Measurements from ENCODE around the gene ATP6V0A1.
"Not testable (repeated sequence)": the region's sequence is repeated elsewhere in the genome, so short reads cannot be mapped to it uniquely, and the experiment has no call there.

ATP6V0A1 gene

DNA sequence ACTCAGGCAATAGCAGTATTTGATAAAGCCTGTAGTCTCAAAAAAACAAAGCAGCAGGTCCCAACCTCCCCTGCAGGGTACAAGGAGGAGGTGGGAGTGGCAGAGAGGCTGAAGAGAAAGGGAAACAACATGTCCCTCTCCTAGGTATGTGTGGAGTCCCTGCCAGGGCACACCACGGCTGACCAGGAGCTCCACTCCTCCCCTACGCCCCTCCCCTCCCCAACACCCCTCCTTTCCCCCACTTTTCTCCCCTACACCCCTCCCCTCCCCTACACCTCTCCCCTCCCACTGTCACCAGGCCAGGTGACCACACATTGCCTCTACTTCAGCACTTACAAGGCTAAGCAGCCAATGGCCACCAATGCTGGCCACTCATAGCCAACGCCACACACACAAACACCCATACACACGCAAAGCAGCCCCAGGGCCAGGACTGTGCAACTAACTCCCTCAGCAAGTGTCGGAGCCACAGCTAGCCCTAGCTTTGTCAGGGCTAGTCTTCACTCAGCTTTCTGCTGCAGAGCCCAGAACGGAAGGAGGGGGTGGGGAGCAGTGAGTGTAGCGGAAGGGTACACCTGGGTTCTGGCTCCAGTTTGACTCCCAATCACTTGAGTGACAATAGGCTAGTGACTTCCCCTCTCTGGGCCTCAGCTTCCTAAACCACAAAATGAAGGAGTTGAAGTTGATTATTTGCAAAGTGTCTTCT is 43.8 kb upstream of the ATP6V0A1 start:
- TF ChIP-seq, protein P1, sequence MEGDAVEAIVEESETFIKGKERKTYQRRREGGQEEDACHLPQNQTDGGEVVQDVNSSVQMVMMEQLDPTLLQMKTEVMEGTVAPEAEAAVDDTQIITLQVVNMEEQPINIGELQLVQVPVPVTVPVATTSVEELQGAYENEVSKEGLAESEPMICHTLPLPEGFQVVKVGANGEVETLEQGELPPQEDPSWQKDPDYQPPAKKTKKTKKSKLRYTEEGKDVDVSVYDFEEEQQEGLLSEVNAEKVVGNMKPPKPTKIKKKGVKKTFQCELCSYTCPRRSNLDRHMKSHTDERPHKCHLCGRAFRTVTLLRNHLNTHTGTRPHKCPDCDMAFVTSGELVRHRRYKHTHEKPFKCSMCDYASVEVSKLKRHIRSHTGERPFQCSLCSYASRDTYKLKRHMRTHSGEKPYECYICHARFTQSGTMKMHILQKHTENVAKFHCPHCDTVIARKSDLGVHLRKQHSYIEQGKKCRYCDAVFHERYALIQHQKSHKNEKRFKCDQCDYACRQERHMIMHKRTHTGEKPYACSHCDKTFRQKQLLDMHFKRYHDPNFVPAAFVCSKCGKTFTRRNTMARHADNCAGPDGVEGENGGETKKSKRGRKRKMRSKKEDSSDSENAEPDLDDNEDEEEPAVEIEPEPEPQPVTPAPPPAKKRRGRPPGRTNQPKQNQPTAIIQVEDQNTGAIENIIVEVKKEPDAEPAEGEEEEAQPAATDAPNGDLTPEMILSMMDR (IDR thresholded peaks at IDR 0.05), result no peak
- no peak for TF ChIP-seq ZFX (IDR thresholded peaks at IDR 0.05; ENCODE audit: borderline replicate concordance)
- no peak overlapping the region for H3K27ac ChIP-seq

DNA sequence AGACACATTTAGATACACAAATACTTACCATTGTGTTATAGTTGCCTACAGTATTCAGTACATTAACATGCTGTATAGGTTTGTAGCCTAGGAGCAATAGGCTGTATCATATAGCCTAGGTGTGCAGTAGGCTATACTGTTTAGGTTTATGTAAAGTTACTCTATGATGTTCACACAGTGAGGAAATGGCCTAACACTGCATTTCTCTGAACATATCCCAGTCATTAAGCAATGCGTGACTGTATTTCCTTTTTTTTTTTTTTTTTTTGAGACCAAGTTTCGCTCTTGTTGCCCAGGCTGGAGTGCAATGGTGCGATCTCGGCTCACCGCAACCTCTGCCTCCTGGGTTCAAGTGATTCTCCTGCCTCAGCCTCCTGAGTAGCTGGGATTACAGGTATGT is 40.7 kb upstream of the ATP6V0A1 start:
- H3K27ac ChIP-seq, result not testable (repeated sequence)

DNA sequence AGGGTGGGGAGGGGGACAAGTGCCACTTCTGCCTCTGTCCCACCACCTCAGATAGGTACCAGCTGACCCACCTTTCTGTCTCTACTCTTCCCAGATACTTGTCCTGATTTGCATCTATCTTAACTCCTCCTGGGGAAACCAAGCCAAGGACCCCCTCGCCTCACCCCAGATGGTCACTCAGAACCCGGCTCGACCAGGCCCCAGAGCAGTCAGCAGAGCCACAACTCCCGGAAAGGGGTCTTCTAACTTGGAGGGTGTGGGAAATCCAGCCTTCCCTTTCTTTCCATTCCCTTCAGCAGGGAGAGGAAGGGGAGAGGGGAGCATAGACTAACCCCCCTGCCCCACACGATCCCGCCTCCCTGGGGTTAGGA is 37.6 kb upstream of the ATP6V0A1 start:
- TF ChIP-seq, protein P1 (IDR thresholded peaks at IDR 0.05), result no peak
- no peak for TF ChIP-seq ZFX (IDR thresholded peaks at IDR 0.05; ENCODE audit: borderline replicate concordance)
- no peak overlapping the region for H3K27ac ChIP-seq

DNA sequence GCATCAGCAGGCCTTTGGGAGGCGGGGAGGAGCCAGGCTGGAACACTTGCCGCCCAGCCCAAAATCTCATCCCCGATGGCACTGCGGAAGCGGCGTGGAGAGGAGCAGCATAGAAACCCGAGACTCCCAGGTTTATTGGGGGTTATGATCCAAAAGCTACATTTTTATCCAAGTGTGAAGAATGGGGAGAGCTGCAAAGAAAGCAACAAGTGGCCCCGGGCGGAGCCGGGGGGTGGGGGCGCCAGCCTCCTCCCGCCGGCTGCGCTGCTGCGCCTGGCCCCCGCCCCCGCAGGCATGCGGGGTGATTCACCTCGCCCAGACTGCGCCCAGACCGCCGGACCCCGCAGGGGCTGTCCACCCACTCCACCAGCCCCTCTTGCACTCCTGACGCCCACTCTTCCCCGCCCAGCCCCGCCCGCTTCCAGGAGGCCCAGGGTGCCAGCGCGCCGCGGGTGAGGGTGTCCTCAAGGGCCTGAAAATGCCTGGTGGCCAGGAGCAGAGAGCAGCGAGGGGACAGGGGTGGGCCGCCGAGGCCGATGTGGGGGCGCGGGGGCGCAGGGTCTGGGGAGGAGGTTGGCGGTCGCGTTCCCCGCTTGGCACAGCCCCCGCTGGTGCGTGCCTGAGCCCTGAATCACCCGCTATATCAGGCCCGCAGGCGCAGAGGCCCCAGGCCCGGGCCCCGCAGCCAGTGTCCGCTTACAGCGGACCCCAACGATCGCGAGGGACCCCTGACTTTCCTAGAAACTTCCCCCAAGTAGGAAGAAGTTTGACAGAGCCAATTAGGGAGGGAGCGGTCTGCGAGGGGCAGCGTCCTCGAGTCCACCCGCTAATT is 37.0 kb upstream of the ATP6V0A1 start:
- TF ChIP-seq, protein P1 (IDR thresholded peaks at IDR 0.05), result no peak
- TF ChIP-seq ZFX (IDR thresholded peaks at IDR 0.05; ENCODE audit: borderline replicate concordance), result no peak
- H3K27ac ChIP-seq, result no peak overlapping the region

DNA sequence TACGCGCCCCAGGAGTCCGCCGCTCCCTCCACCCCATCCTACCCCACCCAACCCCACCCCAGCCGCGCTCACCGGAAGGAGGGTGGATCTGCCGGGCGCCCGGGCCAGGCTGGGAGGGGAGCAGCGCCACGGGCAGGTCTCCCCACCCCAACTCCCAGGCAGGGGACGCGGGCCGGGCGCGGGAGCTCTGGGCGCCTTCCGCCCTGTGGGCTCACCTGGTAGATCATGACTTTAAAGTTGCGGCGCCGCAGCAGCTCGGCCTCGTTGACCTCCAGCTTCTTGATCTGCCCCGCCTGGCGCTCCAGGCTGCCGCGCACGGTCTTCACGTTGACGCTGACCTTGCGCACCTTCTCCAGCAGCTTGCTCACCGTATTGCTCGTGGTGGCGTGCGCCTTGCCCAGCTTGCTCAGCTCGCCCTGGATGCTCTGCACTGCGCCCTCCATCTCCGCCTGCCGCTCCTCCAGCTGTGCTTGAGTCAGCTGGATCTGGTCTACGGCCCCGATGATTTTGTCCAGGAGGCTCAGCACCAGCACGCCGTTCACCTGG is 36.2 kb upstream of the ATP6V0A1 start:
- TF ChIP-seq, protein P1 (IDR thresholded peaks at IDR 0.05), result no peak
- no peak for TF ChIP-seq ZFX (IDR thresholded peaks at IDR 0.05; ENCODE audit: borderline replicate concordance)
- H3K27ac ChIP-seq, result no peak overlapping the region

DNA sequence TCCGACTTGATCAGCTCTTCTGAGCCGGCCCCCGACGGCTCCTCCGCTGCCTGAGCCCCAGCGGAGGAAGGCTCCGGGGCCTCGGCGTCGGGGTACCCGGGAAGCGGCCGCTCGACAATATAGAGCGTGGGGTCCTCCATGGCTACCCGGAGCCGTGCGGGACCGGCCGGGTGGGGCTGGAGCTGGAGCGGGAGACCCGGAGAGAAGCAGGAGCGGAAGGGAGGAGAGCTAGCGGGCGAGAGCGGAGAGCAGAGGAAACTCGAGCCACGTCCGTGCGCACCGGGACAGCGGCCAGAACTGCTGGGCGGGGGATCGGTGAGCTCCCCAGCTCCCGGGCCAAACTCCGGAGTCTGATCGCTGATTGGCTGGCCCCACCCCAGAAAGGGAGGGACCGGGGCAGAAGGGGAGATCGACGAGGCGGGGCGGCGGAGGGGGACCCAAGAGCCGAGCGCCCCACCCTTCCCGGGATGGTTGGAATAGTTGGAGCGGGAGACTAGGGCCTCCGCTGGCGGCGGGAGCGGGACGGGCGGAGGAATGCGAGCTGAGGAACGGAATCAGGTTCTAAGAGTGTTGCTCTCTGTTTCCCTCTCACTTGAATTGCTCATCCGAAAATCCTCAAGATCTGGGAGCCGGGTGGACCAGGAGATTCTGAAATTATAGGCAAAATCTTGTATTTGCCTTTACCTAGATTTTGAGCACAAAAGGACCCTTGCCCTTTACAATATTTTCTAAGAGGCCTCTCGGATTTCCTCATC is 35.5 kb upstream of the ATP6V0A1 start, which contains the start of gene CAVIN1:
TSS of gene CAVIN1 (minus strand) at position 299 of the 755 bp plus-strand sequence. CDS start at position 140, 159 bp downstream.
- TF ChIP-seq ZFX (IDR thresholded peaks at IDR 0.05; ENCODE audit: borderline replicate concordance), result no peak
- TF ChIP-seq, protein P1 (IDR thresholded peaks at IDR 0.05), result no peak
- no peak within 1 kb of the TSS for H3K27ac ChIP-seq

DNA sequence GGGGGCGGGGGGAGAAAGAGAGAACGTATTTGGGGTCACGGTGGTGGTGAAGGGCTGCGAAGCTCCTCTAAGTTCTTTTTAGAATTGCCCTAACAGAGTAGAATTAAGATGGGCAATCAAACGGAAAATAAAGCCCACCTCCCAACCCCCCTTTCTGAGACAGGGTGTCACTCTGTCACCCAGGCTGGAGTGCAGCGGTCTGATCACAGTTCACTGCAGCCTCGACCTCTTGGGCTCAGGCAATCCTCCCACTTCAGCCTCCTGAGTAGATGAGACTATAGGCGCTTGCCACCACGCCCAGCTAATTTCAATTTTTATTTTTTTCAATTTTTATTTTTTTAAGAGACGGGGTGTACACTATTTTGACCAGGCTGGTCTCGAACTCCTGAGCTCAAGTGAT is 34.9 kb upstream of the ATP6V0A1 start:
- H3K27ac ChIP-seq, result no peak overlapping the region
- no peak for TF ChIP-seq ZFX (IDR thresholded peaks at IDR 0.05; ENCODE audit: borderline replicate concordance)
- TF ChIP-seq, protein P1 (IDR thresholded peaks at IDR 0.05), result no peak

Data from 22Rv1 (cell line).